Measurements from ENCODE around the gene APOL1.

Gene APOL1

DNA sequence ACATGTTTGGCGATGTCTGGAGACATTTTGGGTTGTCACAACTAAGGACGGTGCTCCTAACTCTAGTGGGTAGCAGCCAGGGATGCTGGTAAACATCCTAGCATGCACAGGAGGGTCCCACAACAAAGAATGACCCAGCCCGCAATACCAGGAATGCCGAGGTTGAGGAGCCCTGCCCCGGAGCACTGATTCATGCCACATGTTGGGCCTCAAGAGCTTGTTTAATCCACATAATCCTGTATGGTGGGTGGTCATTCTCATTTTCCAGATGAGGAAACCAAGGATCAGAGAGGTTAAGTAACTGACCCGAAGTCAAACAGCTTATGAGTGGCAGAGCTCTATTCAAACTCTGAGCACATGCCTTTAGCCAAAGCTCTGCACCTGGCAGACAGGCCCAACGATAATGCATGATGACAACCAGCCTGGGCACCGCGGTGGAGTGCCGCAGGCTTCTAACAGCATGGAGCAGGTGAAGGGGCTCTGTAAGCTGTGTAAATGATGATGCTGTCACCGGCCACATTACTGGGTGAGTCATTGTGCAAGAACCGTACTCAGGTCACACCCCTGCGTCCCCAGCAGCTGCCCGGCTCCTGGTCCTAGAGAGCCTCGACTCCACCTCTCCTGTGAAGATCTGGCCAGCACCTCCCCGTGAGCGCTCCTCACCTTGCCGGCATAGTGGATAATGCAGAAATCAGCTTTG is 58.6 kb downstream of the APOL1 start:
- DNase-seq (ENCODE audit: low read depth), result peak; percentile 53

DNA sequence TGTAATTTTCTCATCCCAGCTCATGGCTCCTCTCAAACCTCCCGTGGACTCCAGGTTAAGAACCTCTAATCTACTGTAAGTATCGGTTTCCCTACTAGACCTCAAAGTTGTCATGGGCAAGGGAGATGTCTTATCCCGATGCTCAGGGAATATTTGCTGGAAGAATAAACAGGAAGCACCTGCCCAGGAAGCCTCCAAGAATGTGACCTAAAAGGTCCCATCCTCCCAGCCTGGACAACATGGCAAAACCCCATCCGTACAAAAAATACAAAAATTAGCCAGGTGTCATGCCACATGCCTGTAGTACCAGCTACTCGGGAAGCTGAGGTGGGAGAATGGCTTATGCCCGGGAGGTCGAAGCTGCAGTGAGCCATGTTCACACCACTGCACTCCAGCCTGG is 62.4 kb downstream of the APOL1 start:
- no peak for DNase-seq (ENCODE audit: low read depth)

- no peak for DNase-seq (ENCODE audit: low read depth)
Observed at GRCh38 chr22:36316419-36316818, 63.5 kb downstream of the APOL1 start.

Measured in EH (cell line).